Activated B cell treated with CpG ODN at 0.5 μM for 24 hours (primary cell): ENCODE measurements around the gene LMAN1. TPM values are rescaled to one million over a fixed set of nuclear protein-coding genes. Genes with fewer than 3 reads are reported as not detected.

Experiments
- ATAC-seq: fragments of 200-7000 bp; cut with Tn5 transposase; one replicate; pipeline ENCODE4 v1.10.0; 2021; ENCODE audit warnings: low read depth, mild to moderate bottlenecking, moderate library complexity
- CTCF ChIA-PET: fragments of 350-600 bp; sonication (Branson Sonifier 250); formaldehyde crosslinking; loops from one replicate; lab custom pipeline; 2021; ENCODE audit warnings: antibody characterized with exemption; lab: Charles Lee
- POLR2A ChIA-PET: fragments of 350-600 bp; sonication (Branson Sonifier 250); formaldehyde crosslinking; loops from one replicate; lab custom pipeline; 2021; ENCODE audit warnings: antibody characterized with exemption; lab: Charles Lee
- DNase-seq: peaks from one replicate; pipeline ENCODE4 v3.0.0; 2022
- H3K27ac Mint-ChIP-seq: one replicate; pipeline ENCODE4 v1.8.0; 2020; ENCODE audit warnings: mixed read lengths
- H3K27me3 Mint-ChIP-seq: one replicate; pipeline ENCODE4 v1.8.0; 2021; ENCODE audit warnings: mixed read lengths
- H3K36me3 Mint-ChIP-seq: one replicate; pipeline ENCODE4 v1.8.0; 2021; ENCODE audit warnings: low read depth, mixed read lengths
- H3K4me1 Mint-ChIP-seq: one replicate; pipeline ENCODE4 v1.8.0; 2021; ENCODE audit warnings: mixed read lengths
- H3K4me3 Mint-ChIP-seq: one replicate; pipeline ENCODE4 v1.8.0; 2020; ENCODE audit warnings: mild to moderate bottlenecking, mixed read lengths
- H3K9me3 Mint-ChIP-seq: one replicate; pipeline ENCODE4 v1.8.0; 2020; ENCODE audit warnings: mixed read lengths
- intact Hi-C: fragments of 100-400 bp; cut with micrococcal nuclease; formaldehyde crosslinking; loops from one replicate; pipeline ENCODE4 v1.15.1; 2024
- total RNA-seq: library from RNA; stranded (reverse); gene quantifications from 2 replicates; pipeline ENCODE4 v1.2.3, GENCODE V29; 2022
- TF ChIP-seq, protein P1 (sequence below): fragments of 200-600 bp; IDR thresholded peaks from one replicate; pipeline ENCODE4 v1.8.0; 2022; ENCODE audit warnings: antibody characterized with exemption, mild to moderate bottlenecking

The LMAN1 gene
- total RNA-seq, 1 donor from 2014 or later: 40.3 TPM

DNA sequence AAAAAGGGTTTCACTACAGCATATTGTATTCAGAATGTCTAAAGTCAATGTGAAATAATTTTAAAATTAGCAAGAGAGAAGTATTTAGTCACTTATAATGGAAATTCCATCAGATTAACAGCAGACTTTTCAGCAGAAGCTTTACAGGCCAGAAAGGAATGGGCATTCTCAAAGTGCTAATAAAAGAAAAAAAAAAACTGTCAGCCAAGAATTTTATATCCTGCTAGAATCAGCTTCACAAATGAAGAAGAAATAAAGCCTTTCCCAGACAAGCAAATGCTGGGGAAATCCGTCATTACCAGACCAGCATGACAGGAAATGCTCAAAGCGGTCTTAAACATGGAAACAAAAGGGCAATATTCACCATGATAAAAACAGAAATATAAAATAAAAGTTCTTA lies 18.8 kb downstream of the LMAN1 start:
- POLR2A ChIA-PET: no interaction called here
- H3K36me3 Mint-ChIP-seq: peaks cover 95% of the 10 kb centered on the region

DNA sequence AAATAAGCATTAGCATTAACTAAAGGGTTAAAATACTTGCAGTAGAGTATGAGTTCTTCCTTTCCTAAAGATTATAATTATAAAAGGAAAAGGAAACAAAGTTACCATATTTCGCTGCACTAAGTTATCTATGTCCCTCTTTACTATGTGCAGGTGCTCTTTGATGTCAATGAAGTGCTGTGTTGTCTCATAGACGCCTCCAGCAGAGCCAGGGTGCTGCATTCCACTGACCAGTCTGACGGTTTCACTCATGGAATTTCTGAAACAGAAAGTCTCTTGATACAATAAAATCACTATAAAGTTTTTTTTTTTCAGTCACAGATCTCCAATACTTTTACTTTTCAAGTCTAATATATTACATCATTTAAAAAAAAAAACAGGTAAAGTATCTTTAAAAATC lies 26.1 kb downstream of the LMAN1 start:
- ChIA-PET CTCF (no interaction called here), POLR2A (no interaction called here)
- no peaks in the 10 kb centered on the region for H3K9me3 Mint-ChIP-seq
- H3K4me3 Mint-ChIP-seq: no peak overlapping the region
- ATAC-seq: no peak
- no peak overlapping the region for H3K27ac Mint-ChIP-seq
- TF ChIP-seq, protein P1, sequence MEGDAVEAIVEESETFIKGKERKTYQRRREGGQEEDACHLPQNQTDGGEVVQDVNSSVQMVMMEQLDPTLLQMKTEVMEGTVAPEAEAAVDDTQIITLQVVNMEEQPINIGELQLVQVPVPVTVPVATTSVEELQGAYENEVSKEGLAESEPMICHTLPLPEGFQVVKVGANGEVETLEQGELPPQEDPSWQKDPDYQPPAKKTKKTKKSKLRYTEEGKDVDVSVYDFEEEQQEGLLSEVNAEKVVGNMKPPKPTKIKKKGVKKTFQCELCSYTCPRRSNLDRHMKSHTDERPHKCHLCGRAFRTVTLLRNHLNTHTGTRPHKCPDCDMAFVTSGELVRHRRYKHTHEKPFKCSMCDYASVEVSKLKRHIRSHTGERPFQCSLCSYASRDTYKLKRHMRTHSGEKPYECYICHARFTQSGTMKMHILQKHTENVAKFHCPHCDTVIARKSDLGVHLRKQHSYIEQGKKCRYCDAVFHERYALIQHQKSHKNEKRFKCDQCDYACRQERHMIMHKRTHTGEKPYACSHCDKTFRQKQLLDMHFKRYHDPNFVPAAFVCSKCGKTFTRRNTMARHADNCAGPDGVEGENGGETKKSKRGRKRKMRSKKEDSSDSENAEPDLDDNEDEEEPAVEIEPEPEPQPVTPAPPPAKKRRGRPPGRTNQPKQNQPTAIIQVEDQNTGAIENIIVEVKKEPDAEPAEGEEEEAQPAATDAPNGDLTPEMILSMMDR: no peak
- no peaks in the 10 kb centered on the region for H3K27me3 Mint-ChIP-seq
- DNase-seq: no peak
- peaks cover 74% of the 10 kb centered on the region for H3K36me3 Mint-ChIP-seq
- H3K4me1 Mint-ChIP-seq: no peaks in the 10 kb centered on the region
- intact Hi-C loops: no loop called here

More for the DNA sequence above, 18.8 kb downstream of the LMAN1 start:
- CTCF ChIA-PET: interaction anchor here (0.8 kb wide), 1 partner anchor 11 kb away, joined by 3 read pairs; no protein-coding TSS in a partner anchor
- TF ChIP-seq, protein P1: no peak
- DNase-seq: no peak
- intact Hi-C loops: no loop called here
- H3K4me3 Mint-ChIP-seq: no peak overlapping the region
- H3K9me3 Mint-ChIP-seq: peaks cover 18% of the 10 kb centered on the region
- H3K4me1 Mint-ChIP-seq: no peaks in the 10 kb centered on the region
- no peak overlapping the region for H3K27ac Mint-ChIP-seq
- ATAC-seq: no peak
- no peaks in the 10 kb centered on the region for H3K27me3 Mint-ChIP-seq

DNA sequence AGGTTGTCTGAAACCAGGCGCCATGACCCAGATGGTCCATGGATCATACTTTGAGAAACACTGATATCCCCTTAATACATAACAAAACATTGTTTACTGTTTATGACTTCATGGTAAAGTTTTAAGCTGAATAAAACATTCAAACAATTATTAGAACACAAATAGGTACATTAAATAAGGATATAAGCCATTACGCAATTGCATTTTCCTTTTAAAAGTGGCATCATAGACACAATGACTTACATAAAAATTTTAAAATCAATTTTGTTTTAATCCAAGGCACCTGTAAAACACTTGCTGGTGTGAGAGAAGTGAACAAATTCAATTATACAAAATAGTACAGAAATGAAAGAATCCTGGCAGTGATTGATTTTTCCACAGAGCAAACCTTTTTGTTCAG lies 30.4 kb downstream of the LMAN1 start:
- peaks cover 56% of the 10 kb centered on the region for H3K36me3 Mint-ChIP-seq
- H3K27me3 Mint-ChIP-seq: no peaks in the 10 kb centered on the region
- no peak overlapping the region for H3K27ac Mint-ChIP-seq
- TF ChIP-seq, protein P1: no peak
- ATAC-seq (no peak), DNase-seq (no peak)
- ChIA-PET POLR2A (no interaction called here), CTCF (interaction anchor here (0.5 to 1.1 kb wide), 2 partner anchors 11 to 984 kb away, joined by 3 read pairs; no protein-coding TSS in a partner anchor)
- no peak overlapping the region for H3K4me3 Mint-ChIP-seq
- no peaks in the 10 kb centered on the region for H3K9me3 Mint-ChIP-seq
- intact Hi-C loops: no loop called here
- H3K4me1 Mint-ChIP-seq: no peaks in the 10 kb centered on the region

DNA sequence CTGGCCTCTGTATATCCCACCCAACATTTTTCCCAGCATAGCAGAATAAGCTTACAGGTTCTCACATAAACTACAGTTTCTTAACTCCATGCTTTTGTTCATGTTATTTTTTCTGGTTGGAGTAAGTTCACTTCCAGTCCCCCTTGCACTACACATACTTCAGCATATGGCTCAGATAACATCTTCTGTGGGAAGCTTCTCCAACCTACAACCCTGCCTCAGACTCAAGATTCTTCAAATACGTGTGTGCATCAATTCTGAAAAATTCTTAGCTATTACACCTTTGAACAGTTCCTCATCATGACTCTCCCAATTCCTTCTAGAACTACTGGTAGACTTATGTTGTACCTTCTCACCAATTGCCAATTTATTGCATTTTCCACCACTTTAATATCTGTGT lies 33.1 kb downstream of the LMAN1 start:
- H3K36me3 Mint-ChIP-seq: peaks cover 39% of the 10 kb centered on the region
- ChIA-PET CTCF (no interaction called here), POLR2A (no interaction called here)
- H3K9me3 Mint-ChIP-seq: no peaks in the 10 kb centered on the region
- no peak for DNase-seq
- no peak overlapping the region for H3K4me3 Mint-ChIP-seq
- TF ChIP-seq, protein P1: no peak
- intact Hi-C loops: no loop called here
- H3K4me1 Mint-ChIP-seq: no peaks in the 10 kb centered on the region
- no peak for ATAC-seq
- H3K27ac Mint-ChIP-seq: no peak overlapping the region
- peaks cover 2% of the 10 kb centered on the region for H3K27me3 Mint-ChIP-seq

DNA sequence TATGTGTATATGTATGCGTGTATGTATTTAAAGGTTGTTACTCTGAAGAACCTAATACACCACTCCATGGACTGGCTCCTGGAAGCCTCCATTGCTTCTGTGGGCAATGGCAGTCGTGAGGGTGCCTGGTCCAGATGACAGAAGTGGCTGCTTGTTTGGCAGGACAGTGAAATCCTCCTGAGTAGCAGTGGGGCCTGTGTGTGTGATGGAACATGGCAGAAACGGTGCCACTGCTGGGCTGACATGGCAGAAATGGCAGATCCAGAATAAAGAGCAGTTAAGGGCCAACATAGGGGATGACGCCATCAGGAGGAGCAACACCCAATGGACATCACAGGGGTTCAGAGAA lies 34.5 kb downstream of the LMAN1 start:
- Mint-ChIP-seq H3K4me3 (no peak overlapping the region), H3K36me3 (peaks cover 31% of the 10 kb centered on the region), H3K27me3 (peaks cover 5% of the 10 kb centered on the region), H3K4me1 (no peaks in the 10 kb centered on the region), H3K27ac (no peak overlapping the region), H3K9me3 (no peaks in the 10 kb centered on the region)
- intact Hi-C loops: no loop called here
- TF ChIP-seq, protein P1: no peak
- CTCF ChIA-PET: no interaction called here
- no peak for DNase-seq
- no peak for ATAC-seq
- POLR2A ChIA-PET: no interaction called here
